CD14-positive monocyte (primary cell): Measurements from ENCODE around the gene ERC1. TPM values are rescaled to one million over a fixed set of nuclear protein-coding genes. Genes with fewer than 3 reads are reported as not detected.

Source experiments
- DNase-seq, 3 donors: peaks; one replicate each; pipeline ENCODE4 v3.0.0-alpha.2; 2011 to 2022
- H2AFZ ChIP-seq: 2 replicates; pipeline ENCODE4 v1.6.0; 2012; ENCODE audit warnings: mild to moderate bottlenecking, low read depth, low read length, inconsistent platforms; ENCODE audit not compliant: insufficient read depth, poor library complexity, severe bottlenecking
- H3K27ac ChIP-seq, 2 donors: 1 replicate in 1 of 2; 2 replicates in 1 of 2; pipeline ENCODE4 v1.5.1; 2012 to 2013; ENCODE audit warnings: low read length in 2 of 2, control low read depth in 1 of 2, inconsistent platforms in 1 of 2, low read depth in 1 of 2, mild to moderate bottlenecking in 1 of 2
- H3K27me3 ChIP-seq, 2 donors: one replicate each; pipeline versions ENCODE4 v1.6.0 to v1.6.1; 2011 to 2013; ENCODE audit warnings: low read length in 2 of 2; ENCODE audit not compliant: control insufficient read depth in 2 of 2, insufficient read depth in 2 of 2
- H3K36me3 ChIP-seq, 2 donors: replicated peaks in 1 of 2; 1 replicate in 1 of 2; 2 replicates in 1 of 2; pipeline versions ENCODE4 v1.5.1 to v1.6.1; 2012 to 2013; ENCODE audit warnings: low read length in 2 of 2, control low read depth in 1 of 2, inconsistent platforms in 1 of 2, mild to moderate bottlenecking in 1 of 2; ENCODE audit not compliant: insufficient read depth in 2 of 2, control insufficient read depth in 1 of 2
- H3K4me1 ChIP-seq, 2 donors: 1 replicate in 1 of 2; 2 replicates in 1 of 2; pipeline versions ENCODE4 v1.5.1 to v1.6.1; 2012 to 2013; ENCODE audit warnings: low read length in 2 of 2, control low read depth in 1 of 2, inconsistent platforms in 1 of 2, mild to moderate bottlenecking in 1 of 2, moderate library complexity in 1 of 2; ENCODE audit not compliant: insufficient read depth in 2 of 2, control insufficient read depth in 1 of 2
- H3K4me2 ChIP-seq: replicated peaks from 2 replicates; pipeline ENCODE3; 2012; ENCODE audit warnings: low read length, moderate library complexity, mild to moderate bottlenecking; ENCODE audit not compliant: poor library complexity, severe bottlenecking; ENCODE audit errors: extremely low read depth
- H3K4me3 ChIP-seq, 3 experiments: fragments of 200-600 bp in 1 of 3; sonication (generic) in 1 of 3; replicated peaks in 1 of 3; 1 replicate in 2 of 3; 2 replicates in 1 of 3; pipeline ENCODE4 v1.5.1; 2011 to 2013; ENCODE audit warnings: low read length in 3 of 3, mild to moderate bottlenecking in 3 of 3, control low read depth in 2 of 3, low read depth in 2 of 3, inconsistent platforms in 1 of 3, moderate library complexity in 1 of 3
- H3K79me2 ChIP-seq: 2 replicates; pipeline ENCODE4 v1.6.0; 2012; ENCODE audit warnings: mild to moderate bottlenecking, control low read depth, inconsistent platforms, low read length, moderate library complexity; ENCODE audit not compliant: insufficient read depth
- H3K9ac ChIP-seq: 2 replicates; pipeline ENCODE4 v1.6.0; 2017; ENCODE audit warnings: low read length, mild to moderate bottlenecking; ENCODE audit not compliant: insufficient read depth, poor library complexity, severe bottlenecking
- H3K9me3 ChIP-seq, 2 donors: replicated peaks in 1 of 2; 1 replicate in 1 of 2; 2 replicates in 1 of 2; pipeline versions ENCODE4 v1.5.1 to v1.6.1; 2012 to 2013; ENCODE audit warnings: low read length in 2 of 2, control low read depth in 1 of 2; ENCODE audit not compliant: control insufficient read depth in 1 of 2, insufficient read depth in 1 of 2
- H4K20me1 ChIP-seq: 2 replicates; pipeline ENCODE4 v1.6.0; 2012; ENCODE audit warnings: mild to moderate bottlenecking, low read length, control low read depth, moderate library complexity; ENCODE audit not compliant: insufficient read depth
- H3K27ac Mint-ChIP-seq, 7 donors: one replicate each; pipeline ENCODE4 v1.8.0; 2020; ENCODE audit warnings: mild to moderate bottlenecking in 7 of 7, mixed read lengths in 7 of 7, moderate library complexity in 6 of 7, inconsistent platforms in 2 of 7
- H3K27me3 Mint-ChIP-seq, 3 donors: one replicate each; pipeline ENCODE4 v1.8.0; 2021 to 2022; ENCODE audit warnings: low read depth in 3 of 3, mild to moderate bottlenecking in 3 of 3, mixed read lengths in 3 of 3, moderate library complexity in 3 of 3, inconsistent platforms in 1 of 3
- H3K36me3 Mint-ChIP-seq, 2 donors: one replicate each; pipeline ENCODE4 v1.8.0; 2020; ENCODE audit warnings: mixed read lengths in 2 of 2, inconsistent platforms in 1 of 2, mild to moderate bottlenecking in 1 of 2
- H3K4me1 Mint-ChIP-seq: one replicate; pipeline ENCODE4 v1.8.0; 2020; ENCODE audit warnings: mild to moderate bottlenecking, mixed read lengths
- H3K4me3 Mint-ChIP-seq, 2 donors: one replicate each; pipeline ENCODE4 v1.8.0; 2020; ENCODE audit warnings: mild to moderate bottlenecking in 2 of 2, mixed read lengths in 2 of 2, moderate library complexity in 1 of 2
- H3K9me3 Mint-ChIP-seq, 7 donors: one replicate each; pipeline ENCODE4 v1.8.0; 2020 to 2022; ENCODE audit warnings: mixed read lengths in 7 of 7, mild to moderate bottlenecking in 6 of 7, moderate library complexity in 6 of 7, inconsistent platforms in 2 of 7
- WGBS: methylation state at CpG from one replicate; pipeline ENCODE4 v1.1.5; 2013; ENCODE audit warnings: missing lambda C conversion rate; ENCODE audit not compliant: insufficient coverage; 5-methylcytosine and 5-hydroxymethylcytosine counted together
- intact Hi-C, 2 donors: fragments of 100-400 bp; cut with micrococcal nuclease; formaldehyde crosslinking; loops; one replicate each; pipeline versions ENCODE4 v1.15.0 to v1.15.1; 2023
- polyA plus RNA-seq, 3 donors: library from polyadenylated mRNA; depleted of rRNA in 1 of 3; unstranded in 2 of 3; stranded (reverse) in 1 of 3; fragments of 300-500 nt in 2 of 3; fragments of >200 nt in 1 of 3; fragmentation: Illumina TruSeq in 2 of 3; gene quantifications; 1 replicate in 2 of 3; 2 replicates in 1 of 3; pipeline ENCODE4 v1.2.3, GENCODE V29; 2012 to 2021
- TF ChIP-seq, protein P1 (sequence below): fragments of 200-600 bp; IDR thresholded peaks from one replicate; pipeline ENCODE4 v1.8.0; 2022; ENCODE audit warnings: antibody characterized with exemption, mild to moderate bottlenecking

Gene ERC1
- polyA plus RNA-seq, 3 donors = 4.0 to 14.3 (median 5.1) TPM

DNA sequence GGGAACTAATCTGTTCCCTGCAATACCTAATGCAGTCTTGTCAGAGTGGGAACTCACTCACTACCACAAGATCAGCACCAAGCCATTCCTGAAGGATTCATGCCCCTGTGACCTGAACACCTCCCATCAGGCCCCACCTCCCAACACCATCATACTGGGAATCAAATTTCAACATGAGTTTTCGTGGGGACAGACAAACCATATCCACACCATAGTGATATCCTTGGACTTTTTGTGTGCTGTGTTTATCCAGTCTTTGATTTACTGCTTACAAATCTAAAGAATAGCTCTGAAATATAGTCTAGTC lies 359.9 kb downstream of the ERC1 start:
- Mint-ChIP-seq H3K4me1 (peaks cover 6% of the 10 kb centered on the region), H3K36me3 (peaks cover 8 to 13% of the 10 kb centered on the region in 2 donors), H3K27me3 (no peaks in the 10 kb centered on the region), H3K9me3 (no peaks in the 10 kb centered on the region), H3K4me3 (no peak overlapping the region), H3K27ac (no peak overlapping the region)
- H3K4me3 ChIP-seq = no peak overlapping the region
- no peaks in the 10 kb centered on the region for H3K79me2 ChIP-seq
- no peaks in the 10 kb centered on the region for H3K9me3 ChIP-seq
- no peaks in the 10 kb centered on the region for H3K4me1 ChIP-seq
- TF ChIP-seq, protein P1, sequence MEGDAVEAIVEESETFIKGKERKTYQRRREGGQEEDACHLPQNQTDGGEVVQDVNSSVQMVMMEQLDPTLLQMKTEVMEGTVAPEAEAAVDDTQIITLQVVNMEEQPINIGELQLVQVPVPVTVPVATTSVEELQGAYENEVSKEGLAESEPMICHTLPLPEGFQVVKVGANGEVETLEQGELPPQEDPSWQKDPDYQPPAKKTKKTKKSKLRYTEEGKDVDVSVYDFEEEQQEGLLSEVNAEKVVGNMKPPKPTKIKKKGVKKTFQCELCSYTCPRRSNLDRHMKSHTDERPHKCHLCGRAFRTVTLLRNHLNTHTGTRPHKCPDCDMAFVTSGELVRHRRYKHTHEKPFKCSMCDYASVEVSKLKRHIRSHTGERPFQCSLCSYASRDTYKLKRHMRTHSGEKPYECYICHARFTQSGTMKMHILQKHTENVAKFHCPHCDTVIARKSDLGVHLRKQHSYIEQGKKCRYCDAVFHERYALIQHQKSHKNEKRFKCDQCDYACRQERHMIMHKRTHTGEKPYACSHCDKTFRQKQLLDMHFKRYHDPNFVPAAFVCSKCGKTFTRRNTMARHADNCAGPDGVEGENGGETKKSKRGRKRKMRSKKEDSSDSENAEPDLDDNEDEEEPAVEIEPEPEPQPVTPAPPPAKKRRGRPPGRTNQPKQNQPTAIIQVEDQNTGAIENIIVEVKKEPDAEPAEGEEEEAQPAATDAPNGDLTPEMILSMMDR = no peak
- no peaks in the 10 kb centered on the region for H3K36me3 ChIP-seq
- H3K27ac ChIP-seq = no peak overlapping the region
- no peaks in the 10 kb centered on the region for H4K20me1 ChIP-seq
- no peak overlapping the region for H3K4me2 ChIP-seq
- no peak overlapping the region for H2AFZ ChIP-seq
- WGBS = no CpG with 5 or more reads among the region's 1 CpG
- H3K9ac ChIP-seq = no peak overlapping the region
- H3K27me3 ChIP-seq = no peaks in the 10 kb centered on the region
- DNase-seq = no peak
- intact Hi-C loops = no loop called here

DNA sequence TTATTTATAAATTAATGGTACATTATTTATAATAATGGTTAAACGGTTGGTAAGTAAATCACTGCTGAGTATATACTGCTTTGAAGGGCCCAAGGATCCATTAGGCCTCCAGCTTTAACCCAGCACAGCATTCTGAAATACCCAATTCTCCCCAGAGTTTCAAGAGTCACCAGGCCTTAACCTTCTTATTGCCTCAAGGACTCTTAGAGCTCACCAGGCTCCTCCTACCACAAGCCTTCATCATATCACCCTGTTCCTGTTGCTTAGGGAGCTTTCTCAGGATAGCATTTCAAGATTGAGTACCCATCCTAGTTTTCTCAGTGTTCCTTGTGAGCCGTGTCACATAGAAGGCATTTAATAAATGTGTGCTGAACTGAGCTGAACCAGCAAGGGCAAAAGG lies 360.9 kb downstream of the ERC1 start:
- TF ChIP-seq, protein P1 = no peak
- intact Hi-C loops = no loop called here
- peaks cover 4% of the 10 kb centered on the region for H3K4me1 Mint-ChIP-seq
- peaks cover 0 to 2% (median 0%) of the 10 kb centered on the region in 3 donors for H3K27me3 Mint-ChIP-seq
- no peak for DNase-seq
- Histone ChIP-seq H3K4me3 (no peak overlapping the region), H3K27ac (no peak overlapping the region), H3K36me3 (no peaks in the 10 kb centered on the region), H4K20me1 (no peaks in the 10 kb centered on the region), H3K9me3 (no peaks in the 10 kb centered on the region), H3K79me2 (no peaks in the 10 kb centered on the region), H3K4me2 (no peak overlapping the region), H3K4me1 (no peaks in the 10 kb centered on the region), H3K9ac (no peak overlapping the region), H2AFZ (no peak overlapping the region), H3K27me3 (no peaks in the 10 kb centered on the region)
- H3K4me3 Mint-ChIP-seq = no peak overlapping the region
- H3K36me3 Mint-ChIP-seq = peaks cover 4 to 8% of the 10 kb centered on the region in 2 donors
- no peak overlapping the region for H3K27ac Mint-ChIP-seq
- whole genome bisulfite sequencing = 80% methylated on average over 1 of the region's 2 CpGs
- no peaks in the 10 kb centered on the region for H3K9me3 Mint-ChIP-seq
